GM19025 (cell line): Measurements from ENCODE around the gene SV2B.

Experiments used
- ATAC-seq: cut with Tn5 transposase; IDR thresholded peaks from one replicate; pipeline ENCODE4 v1.9.1; 2021; ENCODE audit warnings: mild to moderate bottlenecking, low read depth, moderate library complexity; ENCODE audit not compliant: unreplicated experiment

The SV2B gene

GRCh38 chr15:91184441-91184840, 84.4 kb downstream of the SV2B start:
- ATAC-seq, result no peak

GRCh38 chr15:91186904-91187656, 87.0 kb downstream of the SV2B start:
- no peak for ATAC-seq

GRCh38 chr15:91192285-91192684, 92.2 kb downstream of the SV2B start:
- ATAC-seq, result no peak

- ATAC-seq, result no peak
Measured at GRCh38 chr15:91192690-91193377, 92.8 kb downstream of the SV2B start.

- no peak for ATAC-seq
Measured at GRCh38 chr15:91193378-91193720, 93.3 kb downstream of the SV2B start.

GRCh38 chr15:91196127-91196526, 96.1 kb downstream of the SV2B start:
- ATAC-seq, result no peak

- no peak for ATAC-seq
Measured at GRCh38 chr15:91196768-91197167, 96.7 kb downstream of the SV2B start.

- ATAC-seq, result no peak
Measured at GRCh38 chr15:91199511-91199910, 99.5 kb downstream of the SV2B start.

GRCh38 chr15:91200101-91200754, 100.2 kb downstream of the SV2B start:
- no peak for ATAC-seq

- no peak for ATAC-seq
Measured at GRCh38 chr15:91202510-91203102, 102.5 kb downstream of the SV2B start.

GRCh38 chr15:91203619-91204203, 103.7 kb downstream of the SV2B start:
- ATAC-seq, result no peak

GRCh38 chr15:91208371-91208770, 108.3 kb downstream of the SV2B start:
- no peak for ATAC-seq

GRCh38 chr15:91209318-91209717, 109.3 kb downstream of the SV2B start:
- ATAC-seq, result no peak

GRCh38 chr15:91209726-91210125, 109.7 kb downstream of the SV2B start:
- no peak for ATAC-seq

GRCh38 chr15:91214675-91215590, 114.9 kb downstream of the SV2B start:
- ATAC-seq, result no peak

GRCh38 chr15:91216000-91216399, 115.9 kb downstream of the SV2B start:
- no peak for ATAC-seq

GRCh38 chr15:91219206-91219605, 119.1 kb downstream of the SV2B start:
- ATAC-seq, result no peak

- no peak for ATAC-seq
Measured at GRCh38 chr15:91222052-91222451, 122.0 kb downstream of the SV2B start.

GRCh38 chr15:91223863-91224262, 123.8 kb downstream of the SV2B start:
- no peak for ATAC-seq
